ENCODE data around the gene RPL35. TPM values are rescaled to one million over a fixed set of nuclear protein-coding genes. Genes with fewer than 3 reads are reported as not detected.
"Not testable (repeated sequence)": the region's sequence is repeated elsewhere in the genome, so short reads cannot be mapped to it uniquely, and the experiment has no call there.

Gene RPL35
- total RNA-seq, 2 experiments from 2014 or later = 2,088 to 2,142 TPM

DNA sequence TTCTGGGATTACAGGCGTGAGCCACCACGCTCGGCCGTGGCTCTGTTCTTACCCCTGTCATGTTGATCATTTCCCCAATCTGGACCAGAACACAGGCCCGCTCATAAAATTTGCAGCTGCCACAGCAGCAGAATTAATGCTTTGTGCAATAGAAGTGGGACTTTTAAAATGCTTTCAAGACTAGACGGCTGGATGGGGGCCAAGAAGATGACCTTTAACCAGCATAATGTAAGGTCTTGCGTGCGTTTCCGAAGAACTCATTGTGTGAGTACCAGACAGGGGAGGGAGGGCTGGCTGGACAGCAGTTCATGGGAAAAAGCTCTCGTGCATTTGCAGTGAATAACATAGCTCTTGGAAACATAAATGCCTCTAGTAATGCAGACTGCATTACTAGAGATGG, 12.0 kb downstream of the RPL35 start:
- Histone ChIP-seq H3K4me3 (ENCODE audit: low read length) (no peak overlapping the region), H3K9me3 (ENCODE audit: control insufficient read depth in 1 of 2, insufficient read depth in 1 of 2, low read length in 2 of 2) (no peaks in the 10 kb centered on the region), H3K27me3 (ENCODE audit: control insufficient read depth in 1 of 2, insufficient read depth in 2 of 2, low read length in 2 of 2) (peaks cover 0 to 5% of the 10 kb centered on the region in 2 experiments), H3K4me1 (ENCODE audit: insufficient read depth, low read length) (peaks cover 19% of the 10 kb centered on the region), H3K36me3 (ENCODE audit: insufficient read depth, low read length) (no peaks in the 10 kb centered on the region), H3K27ac (ENCODE audit: low read depth in 1 of 2, low read length in 2 of 2) (no peak overlapping the region)
- TF ChIP-seq, protein P1, sequence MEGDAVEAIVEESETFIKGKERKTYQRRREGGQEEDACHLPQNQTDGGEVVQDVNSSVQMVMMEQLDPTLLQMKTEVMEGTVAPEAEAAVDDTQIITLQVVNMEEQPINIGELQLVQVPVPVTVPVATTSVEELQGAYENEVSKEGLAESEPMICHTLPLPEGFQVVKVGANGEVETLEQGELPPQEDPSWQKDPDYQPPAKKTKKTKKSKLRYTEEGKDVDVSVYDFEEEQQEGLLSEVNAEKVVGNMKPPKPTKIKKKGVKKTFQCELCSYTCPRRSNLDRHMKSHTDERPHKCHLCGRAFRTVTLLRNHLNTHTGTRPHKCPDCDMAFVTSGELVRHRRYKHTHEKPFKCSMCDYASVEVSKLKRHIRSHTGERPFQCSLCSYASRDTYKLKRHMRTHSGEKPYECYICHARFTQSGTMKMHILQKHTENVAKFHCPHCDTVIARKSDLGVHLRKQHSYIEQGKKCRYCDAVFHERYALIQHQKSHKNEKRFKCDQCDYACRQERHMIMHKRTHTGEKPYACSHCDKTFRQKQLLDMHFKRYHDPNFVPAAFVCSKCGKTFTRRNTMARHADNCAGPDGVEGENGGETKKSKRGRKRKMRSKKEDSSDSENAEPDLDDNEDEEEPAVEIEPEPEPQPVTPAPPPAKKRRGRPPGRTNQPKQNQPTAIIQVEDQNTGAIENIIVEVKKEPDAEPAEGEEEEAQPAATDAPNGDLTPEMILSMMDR (IDR thresholded peaks at IDR 0.05) = no peak
- Mint-ChIP-seq H3K27ac (no peak overlapping the region), H3K36me3 (ENCODE audit: low read depth) (no peaks in the 10 kb centered on the region), H3K9me3 (no peaks in the 10 kb centered on the region), H3K4me3 (no peak overlapping the region), H3K4me1 (ENCODE audit: low read depth) (peaks cover 12% of the 10 kb centered on the region), H3K27me3 (peaks cover 22% of the 10 kb centered on the region)
- ChIA-PET POLR2A (interaction anchor here (1.0 kb wide), 1 partner anchor 392 kb away, joined by 3 read pairs; no protein-coding TSS in a partner anchor), CTCF (interaction anchor here (0.8 kb wide), 1 partner anchor 790 kb away, joined by 3 read pairs; no protein-coding TSS in a partner anchor)
- no peak for ATAC-seq (ENCODE audit: poor library complexity)
- intact Hi-C loops (cut with DNase I, micrococcal nuclease) = loop anchor here (5.0 kb wide), 2 partner anchors 232 to 522 kb away; no protein-coding TSS in a partner anchor
- DNase-seq = no peak

DNA sequence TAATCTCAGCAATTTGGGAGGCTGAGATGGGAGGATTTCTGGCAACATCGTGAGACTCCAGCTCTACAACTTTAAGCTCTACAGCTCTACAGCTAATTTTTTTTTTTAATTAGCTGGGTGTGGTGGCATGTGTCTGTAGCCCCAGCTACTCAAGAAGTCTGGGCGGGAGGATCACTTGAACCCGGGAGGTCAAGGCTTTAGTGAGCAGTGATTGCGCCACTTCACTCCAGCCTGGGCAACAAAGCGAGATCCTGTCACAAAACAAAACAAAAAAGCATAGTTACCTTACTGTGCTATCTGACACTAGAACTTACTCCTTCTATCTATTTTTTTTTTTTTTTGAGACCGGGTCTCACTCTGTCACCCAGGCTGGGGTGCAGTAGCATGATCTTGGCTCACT, 14.8 kb downstream of the RPL35 start:
- Mint-ChIP-seq H3K27me3 (peaks cover 18% of the 10 kb centered on the region), H3K27ac (no peak overlapping the region), H3K36me3 (ENCODE audit: low read depth) (no peaks in the 10 kb centered on the region), H3K9me3 (no peaks in the 10 kb centered on the region), H3K4me3 (no peak overlapping the region), H3K4me1 (ENCODE audit: low read depth) (no peaks in the 10 kb centered on the region)
- Histone ChIP-seq H3K4me3 (ENCODE audit: low read length) (no peak overlapping the region), H3K36me3 (ENCODE audit: insufficient read depth, low read length) (no peaks in the 10 kb centered on the region), H3K9me3 (ENCODE audit: control insufficient read depth in 1 of 2, insufficient read depth in 1 of 2, low read length in 2 of 2) (no peaks in the 10 kb centered on the region), H3K27me3 (ENCODE audit: control insufficient read depth in 1 of 2, insufficient read depth in 2 of 2, low read length in 2 of 2) (peaks cover 0 to 5% of the 10 kb centered on the region in 2 experiments), H3K27ac (ENCODE audit: low read depth in 1 of 2, low read length in 2 of 2) (no peak overlapping the region), H3K4me1 (ENCODE audit: insufficient read depth, low read length) (peaks cover under 1% of the 10 kb centered on the region)
- ATAC-seq (ENCODE audit: poor library complexity) (no peak), DNase-seq (no peak)
- intact Hi-C loops (cut with DNase I, micrococcal nuclease) = no loop called here
- CTCF ChIA-PET = no interaction called here
- TF ChIP-seq, protein P1 (IDR thresholded peaks at IDR 0.05) = no peak
- POLR2A ChIA-PET = no interaction called here

DNA sequence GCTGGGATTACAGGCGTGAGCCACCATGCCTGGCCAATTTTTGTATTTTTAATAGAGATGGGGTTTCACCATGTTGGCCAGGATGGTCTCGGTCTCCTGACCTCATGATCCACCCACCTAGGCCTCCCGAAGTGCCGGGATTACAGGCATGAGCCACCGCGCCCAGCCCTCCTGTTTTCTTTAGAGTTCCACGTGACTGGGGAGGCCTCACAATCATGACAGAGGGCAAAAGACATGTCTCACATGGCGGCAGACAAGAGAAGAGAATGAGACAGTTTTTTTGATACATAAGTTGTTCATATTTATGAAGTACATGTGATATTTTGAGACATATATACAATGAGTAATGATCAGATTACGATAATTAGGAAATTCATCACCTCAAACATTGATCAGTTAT, 15.3 kb downstream of the RPL35 start:
- H3K27ac Mint-ChIP-seq; H3K36me3 Mint-ChIP-seq (ENCODE audit: low read depth); H3K4me1 Mint-ChIP-seq (ENCODE audit: low read depth); ATAC-seq (ENCODE audit: poor library complexity); intact Hi-C loops (cut with DNase I, micrococcal nuclease); H3K9me3 Mint-ChIP-seq; H3K27ac ChIP-seq (ENCODE audit: low read depth in 1 of 2, low read length in 2 of 2); H3K4me1 ChIP-seq (ENCODE audit: insufficient read depth, low read length); H3K4me3 ChIP-seq (ENCODE audit: low read length); H3K27me3 ChIP-seq (ENCODE audit: control insufficient read depth in 1 of 2, insufficient read depth in 2 of 2, low read length in 2 of 2); DNase-seq; H3K9me3 ChIP-seq (ENCODE audit: control insufficient read depth in 1 of 2, insufficient read depth in 1 of 2, low read length in 2 of 2); H3K36me3 ChIP-seq (ENCODE audit: insufficient read depth, low read length); H3K4me3 Mint-ChIP-seq; POLR2A ChIA-PET: not testable (repeated sequence)
- CTCF ChIA-PET = interaction anchor here (0.7 kb wide), 1 partner anchor 516 kb away, joined by 4 read pairs; no protein-coding TSS in a partner anchor
- H3K27me3 Mint-ChIP-seq = peaks cover 18% of the 10 kb centered on the region

DNA sequence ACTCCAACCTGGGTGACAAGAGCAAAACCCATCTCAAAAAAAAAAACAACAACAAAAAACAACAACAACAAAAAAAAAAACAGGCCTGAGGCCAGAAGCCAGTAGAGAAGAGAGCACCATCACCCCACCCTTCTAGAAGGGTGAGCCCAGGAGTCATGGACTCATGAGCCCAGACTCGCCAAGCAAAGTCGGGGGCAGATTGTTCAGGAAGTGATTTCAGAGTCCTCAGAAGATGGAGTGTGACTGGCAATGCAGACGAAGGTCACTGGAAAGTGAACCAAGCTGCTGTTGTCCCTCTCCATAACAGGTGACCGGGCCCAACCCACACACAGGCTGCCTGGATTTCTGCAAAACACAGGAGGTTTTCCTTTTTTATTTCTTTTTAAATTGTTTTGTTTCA, 17.5 kb downstream of the RPL35 start:
- Mint-ChIP-seq H3K27me3 (peaks cover 20% of the 10 kb centered on the region), H3K36me3 (ENCODE audit: low read depth) (no peaks in the 10 kb centered on the region), H3K9me3 (no peaks in the 10 kb centered on the region), H3K4me3 (no peak overlapping the region), H3K4me1 (ENCODE audit: low read depth) (no peaks in the 10 kb centered on the region), H3K27ac (no peak overlapping the region)
- DNase-seq (no peak), ATAC-seq (ENCODE audit: poor library complexity) (no peak)
- Histone ChIP-seq H3K9me3 (ENCODE audit: control insufficient read depth in 1 of 2, insufficient read depth in 1 of 2, low read length in 2 of 2) (no peaks in the 10 kb centered on the region), H3K4me1 (ENCODE audit: insufficient read depth, low read length) (no peaks in the 10 kb centered on the region), H3K27me3 (ENCODE audit: control insufficient read depth in 1 of 2, insufficient read depth in 2 of 2, low read length in 2 of 2) (peaks cover 3 to 10% of the 10 kb centered on the region in 2 experiments), H3K4me3 (ENCODE audit: low read length) (no peak overlapping the region), H3K36me3 (ENCODE audit: insufficient read depth, low read length) (no peaks in the 10 kb centered on the region), H3K27ac (ENCODE audit: low read depth in 1 of 2, low read length in 2 of 2) (no peak overlapping the region)
- TF ChIP-seq, protein P1 (IDR thresholded peaks at IDR 0.05) = no peak
- CTCF ChIA-PET = interaction anchor here (0.8 kb wide), 1 partner anchor 9 kb away, joined by 3 read pairs; the partner anchor contains the start of gene WDR38
- POLR2A ChIA-PET = no interaction called here
- intact Hi-C loops (cut with DNase I, micrococcal nuclease) = no loop called here

All from CD4-positive, alpha-beta T cell (primary cell).